ENCODE data around the gene ACSM2B. TPM values are rescaled to one million over a fixed set of nuclear protein-coding genes. Genes with fewer than 3 reads are reported as not detected.
"Not testable (repeated sequence)": the region's sequence is repeated elsewhere in the genome, so short reads cannot be mapped to it uniquely, and the experiment has no call there.

The ACSM2B gene
- total RNA-seq, 1 donor from 2014 or later, result 0.13 TPM

- DNase-seq (ENCODE audit: low read depth in 2 of 2), result not testable (repeated sequence)
Measured at GRCh38 chr16:20595694-20596093, 19.5 kb upstream of the ACSM2B start.

GRCh38 chr16:20595068-20595467 lies 18.9 kb upstream of the ACSM2B start:
- not testable (repeated sequence) for DNase-seq (ENCODE audit: low read depth in 2 of 2)

DNA sequence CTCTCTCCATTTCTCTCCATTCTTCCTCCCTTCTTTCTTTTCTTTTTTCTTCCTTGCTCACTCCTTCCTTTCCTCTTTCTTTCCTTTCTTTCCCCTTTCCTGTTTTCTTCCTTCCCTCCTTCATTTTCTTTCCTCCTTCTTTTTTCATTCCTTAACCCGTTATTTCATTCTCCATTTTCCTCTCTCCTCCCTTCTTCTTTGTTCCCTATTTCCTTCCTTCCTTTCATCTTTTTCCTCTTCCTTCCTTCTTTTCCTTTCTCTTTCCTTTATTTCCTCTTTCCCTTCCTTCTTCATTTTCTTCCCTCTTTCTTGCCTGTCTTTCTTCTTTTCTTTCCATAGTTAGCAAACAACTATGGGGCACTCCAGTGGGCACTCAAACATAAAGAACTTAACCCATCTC lies 16.6 kb upstream of the ACSM2B start:
- not testable (repeated sequence) for DNase-seq (ENCODE audit: low read depth in 2 of 2)

DNA sequence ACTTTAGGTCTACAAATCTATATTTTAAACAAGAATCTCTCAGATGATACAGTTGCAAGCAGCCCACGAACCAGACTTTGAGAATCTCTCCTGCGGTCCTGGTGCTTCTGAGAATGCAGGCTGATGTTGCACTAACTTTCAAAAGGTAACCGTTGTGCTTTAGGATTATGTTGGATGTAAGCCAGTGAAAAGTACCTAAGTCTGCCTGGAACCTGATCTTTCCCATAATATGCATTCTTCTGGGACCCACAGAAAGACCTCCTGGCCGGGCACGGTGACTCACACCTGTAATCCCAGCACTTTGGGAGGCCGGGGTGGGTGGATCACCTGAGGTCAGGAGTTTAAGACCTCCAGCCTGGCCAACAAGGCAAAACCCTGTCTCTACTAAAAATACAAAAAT lies 13.3 kb upstream of the ACSM2B start:
- not testable (repeated sequence) for DNase-seq (ENCODE audit: low read depth in 2 of 2)

DNA sequence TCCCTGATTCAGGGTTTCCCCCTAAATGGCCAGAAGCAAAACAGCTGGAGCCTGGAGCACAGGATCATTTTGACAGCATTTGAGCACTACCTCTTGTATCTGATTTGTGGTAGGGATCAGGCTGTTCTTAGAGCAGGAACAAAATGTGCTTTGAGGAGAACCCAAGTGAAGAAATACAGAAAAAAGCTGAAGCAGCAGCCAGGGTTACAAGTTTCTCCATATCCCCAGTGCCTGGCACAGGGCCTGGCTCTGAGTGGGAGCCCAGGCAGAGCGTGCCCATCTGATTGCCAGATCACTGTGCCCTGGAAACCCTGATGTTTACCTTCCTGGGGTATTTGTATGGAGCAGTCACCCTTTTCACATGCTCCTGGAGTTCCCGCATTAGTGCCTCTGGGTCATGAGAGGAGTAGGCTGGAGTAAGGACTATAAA lies 11.5 kb upstream of the ACSM2B start:
- not testable (repeated sequence) for DNase-seq (ENCODE audit: low read depth in 2 of 2)

- not testable (repeated sequence) for DNase-seq (ENCODE audit: low read depth in 2 of 2)
Measured at GRCh38 chr16:20586716-20587115, 10.5 kb upstream of the ACSM2B start.

GRCh38 chr16:20586112-20586511 lies 9.9 kb upstream of the ACSM2B start:
- not testable (repeated sequence) for DNase-seq (ENCODE audit: low read depth in 2 of 2)

DNA sequence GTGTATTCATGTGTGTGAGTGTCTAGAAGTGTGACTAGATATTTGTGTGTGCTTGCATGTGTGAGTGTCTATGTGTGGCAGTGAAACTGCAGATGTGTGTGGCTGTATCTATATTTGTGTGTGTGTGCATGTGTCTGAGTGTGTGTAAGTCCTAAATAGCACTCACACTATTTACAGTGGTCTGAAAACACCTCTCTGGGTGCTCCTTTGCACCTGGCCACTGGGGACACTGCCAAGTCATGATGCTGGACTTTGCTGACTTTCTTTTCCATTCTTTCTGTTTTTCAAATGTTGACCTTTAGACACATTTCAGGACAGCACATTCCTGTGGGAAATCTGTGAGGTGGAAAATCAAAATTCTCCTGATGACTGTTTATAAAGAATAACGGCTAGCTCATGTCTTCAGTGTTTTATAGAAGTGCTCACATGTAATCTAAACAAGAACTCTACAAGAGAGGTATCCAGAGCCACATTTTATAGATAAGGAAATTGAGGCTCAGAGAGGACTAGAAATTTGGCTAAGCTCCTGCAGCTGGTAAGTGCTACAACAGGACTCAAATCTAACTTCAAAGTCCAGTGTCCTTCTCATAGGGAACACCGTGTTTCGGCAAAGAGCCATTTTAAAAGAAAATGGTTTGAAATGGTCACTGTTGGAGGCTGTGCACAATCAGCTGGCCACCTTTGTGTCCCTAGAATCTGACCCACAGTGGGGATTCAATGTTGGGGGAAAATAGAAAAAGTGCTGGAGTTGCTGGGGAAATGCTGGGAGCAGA lies 4.5 kb upstream of the ACSM2B start:
- not testable (repeated sequence) for DNase-seq (ENCODE audit: low read depth in 2 of 2)

DNA sequence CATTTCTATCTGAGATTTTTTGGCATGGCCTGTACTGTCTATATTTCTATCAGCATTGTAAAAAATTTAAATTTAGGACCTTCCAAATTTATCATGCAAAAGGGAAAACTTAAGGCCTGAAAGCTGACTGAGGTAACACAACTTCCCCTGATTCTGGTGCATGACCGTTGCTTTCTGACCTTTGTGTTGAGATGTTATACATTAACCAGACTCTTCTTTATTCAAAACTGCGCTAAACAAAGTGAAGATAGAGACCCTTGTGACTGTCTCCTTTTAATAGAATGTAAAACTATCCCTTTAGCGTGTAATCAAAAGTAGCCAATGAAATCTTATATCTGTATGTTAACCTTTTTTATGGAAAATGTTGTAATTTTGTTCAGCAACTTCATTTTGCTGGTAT lies 1.9 kb upstream of the ACSM2B start:
- DNase-seq (ENCODE audit: low read depth in 2 of 2), result not testable (repeated sequence)

- DNase-seq (ENCODE audit: low read depth in 2 of 2), result not testable (repeated sequence)
Measured at GRCh38 chr16:20569117-20569651, 7.0 kb downstream of the ACSM2B start.

DNA sequence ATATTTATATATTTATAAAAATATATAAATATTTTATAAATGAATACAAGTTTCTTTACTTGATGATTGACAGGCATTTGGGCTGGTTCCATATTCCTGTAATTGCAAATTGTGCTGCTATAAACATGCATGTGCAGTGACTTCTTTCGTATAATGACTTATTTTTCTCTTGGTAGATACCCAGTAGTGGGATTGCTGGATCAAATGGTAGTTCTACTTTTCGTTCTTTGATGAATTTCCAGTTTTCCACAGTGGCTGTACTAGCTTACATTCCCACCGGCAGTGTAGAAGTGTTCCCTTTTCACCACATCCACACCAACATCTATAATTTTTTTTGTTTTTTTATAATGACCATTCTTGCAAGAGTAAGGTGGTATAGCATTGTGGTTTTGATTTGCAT lies 7.8 kb downstream of the ACSM2B start:
- no peak for DNase-seq (ENCODE audit: low read depth in 2 of 2)

- DNase-seq (ENCODE audit: low read depth in 2 of 2), result no peak
Measured at GRCh38 chr16:20566864-20567263, 9.3 kb downstream of the ACSM2B start.

GRCh38 chr16:20565334-20565733 lies 10.8 kb downstream of the ACSM2B start:
- DNase-seq (ENCODE audit: low read depth in 2 of 2), result not testable (repeated sequence)

DNA sequence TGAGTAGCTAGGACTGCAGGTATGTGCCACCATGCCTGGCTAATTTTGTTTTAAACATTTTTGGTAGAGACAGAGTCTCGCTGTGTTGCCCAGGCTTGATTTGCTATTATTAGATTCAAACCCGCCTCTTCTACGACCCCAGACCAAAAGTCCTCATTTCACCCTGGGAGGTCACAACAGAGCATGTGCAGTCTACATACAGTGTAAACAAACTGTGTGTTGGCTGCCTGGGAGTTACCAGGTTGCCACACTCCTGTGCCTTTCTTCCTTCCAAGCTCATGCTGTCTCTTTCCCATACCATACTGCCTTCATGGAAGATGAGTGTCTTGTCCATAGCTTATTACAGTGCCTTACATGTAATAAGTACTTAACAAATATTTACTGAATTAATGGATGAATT lies 11.9 kb downstream of the ACSM2B start:
- DNase-seq (ENCODE audit: low read depth in 2 of 2), result not testable (repeated sequence)

DNA sequence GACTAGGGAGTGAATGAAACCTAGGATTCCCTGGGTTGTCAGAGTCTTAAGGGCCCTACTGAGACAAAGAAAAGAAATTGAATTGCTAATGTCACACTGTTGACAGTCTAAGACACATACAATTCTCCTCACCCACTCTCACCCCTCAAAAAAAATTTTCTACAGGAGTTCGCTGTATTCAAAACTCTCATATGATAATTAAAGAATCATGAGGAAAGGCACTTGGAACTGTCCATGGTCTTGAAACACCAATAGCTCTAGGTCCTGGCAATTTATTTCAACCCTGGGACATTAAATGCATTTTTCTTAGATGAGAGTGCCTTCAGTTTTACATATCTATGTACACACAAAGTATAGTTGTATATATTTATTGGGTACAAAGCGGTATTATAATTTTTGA lies 20.5 kb downstream of the ACSM2B start:
- not testable (repeated sequence) for DNase-seq (ENCODE audit: low read depth in 2 of 2)

DNA sequence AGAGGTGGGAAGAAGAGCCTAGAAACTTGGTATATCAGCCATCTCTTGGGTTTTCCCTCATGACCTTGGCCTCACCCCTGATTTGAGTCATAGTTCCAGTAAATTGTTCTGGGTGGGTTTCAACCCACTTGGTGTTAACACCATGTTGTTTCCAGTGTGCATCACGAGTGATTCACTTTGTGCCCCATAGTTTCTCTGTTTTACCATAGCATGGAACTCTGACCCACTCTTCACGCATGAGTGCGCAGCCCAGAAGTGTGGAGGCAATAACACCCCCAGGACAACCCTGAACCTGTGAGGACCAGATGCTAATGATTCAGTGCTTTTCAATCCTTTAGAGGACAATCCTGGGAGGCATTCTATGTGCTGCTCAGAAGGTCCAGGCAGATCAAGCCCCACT lies 21.5 kb downstream of the ACSM2B start:
- not testable (repeated sequence) for DNase-seq (ENCODE audit: low read depth in 2 of 2)

- not testable (repeated sequence) for DNase-seq (ENCODE audit: low read depth in 2 of 2)
Measured at GRCh38 chr16:20553493-20553892, 22.7 kb downstream of the ACSM2B start.

GRCh38 chr16:20546951-20547350 lies 29.2 kb downstream of the ACSM2B start:
- peak in 1 of 2 donors; percentile 28 for DNase-seq (ENCODE audit: low read depth in 2 of 2)

- DNase-seq (ENCODE audit: low read depth in 2 of 2), result peak; percentile 20 to 50
Measured at GRCh38 chr16:20546278-20546853, 29.8 kb downstream of the ACSM2B start.

DNA sequence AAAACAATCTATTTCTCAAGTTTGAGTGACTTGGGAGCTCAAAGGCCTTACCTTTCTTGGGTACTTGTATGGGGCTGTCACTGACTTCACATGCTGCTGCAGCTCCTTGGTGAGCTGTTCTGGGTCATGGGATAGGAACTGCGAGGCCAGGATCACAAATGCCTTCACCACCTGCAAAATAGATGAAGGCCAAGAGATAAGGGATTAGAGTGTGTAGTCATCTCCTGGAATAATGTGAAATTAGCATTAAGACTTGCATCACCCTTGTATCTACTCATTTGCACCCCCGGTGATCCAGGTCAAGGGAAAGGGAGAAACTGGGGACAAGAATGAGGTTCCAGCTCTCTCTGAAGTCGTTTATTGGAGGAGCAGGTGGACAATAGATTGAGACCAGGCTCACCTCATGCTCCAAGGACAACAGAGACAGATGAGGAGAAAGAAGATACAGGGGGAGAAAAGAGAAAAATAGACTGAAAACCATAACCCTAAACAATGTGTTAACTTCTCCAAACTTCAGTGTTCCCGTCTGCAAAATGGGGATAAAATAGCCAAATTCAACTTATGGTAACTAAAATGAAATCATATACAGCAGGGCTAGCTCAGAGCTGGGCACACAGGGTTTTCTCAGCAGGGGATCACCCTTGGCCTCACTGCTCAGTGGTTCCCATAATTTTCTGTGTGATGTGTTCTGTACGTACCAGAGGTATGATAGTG lies 35.4 kb downstream of the ACSM2B start:
- not testable (repeated sequence) for DNase-seq (ENCODE audit: low read depth in 2 of 2)

- DNase-seq (ENCODE audit: low read depth in 2 of 2), result no peak
Measured at GRCh38 chr16:20538687-20539086, 37.5 kb downstream of the ACSM2B start.

DNA sequence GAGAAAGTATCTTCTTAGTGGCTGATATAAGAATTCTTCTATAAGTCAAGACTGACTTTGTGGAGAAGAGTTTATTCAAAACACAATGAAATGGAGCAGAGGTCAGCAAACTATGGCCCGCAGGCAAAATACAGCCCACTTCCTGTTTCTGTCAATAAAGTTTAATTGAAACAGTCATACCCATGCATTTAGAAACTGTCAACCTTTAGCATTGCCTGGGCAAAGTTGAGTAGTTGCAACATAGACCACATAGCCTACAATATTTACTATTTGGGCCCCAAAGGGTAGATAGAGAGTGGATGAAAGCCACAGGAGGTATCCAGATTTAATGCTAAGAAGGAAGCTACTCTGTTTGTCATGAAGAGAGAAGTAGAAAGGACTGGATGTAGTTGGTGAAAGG lies 38.0 kb downstream of the ACSM2B start:
- DNase-seq (ENCODE audit: low read depth in 2 of 2), result no peak
